Endothelial cell of umbilical vein (primary cell): ENCODE results near the gene BLOC1S2. TPM values are rescaled to one million over a fixed set of nuclear protein-coding genes. Genes with fewer than 3 reads are reported as not detected.

Source experiments
- BruUV-seq: library from RNA; stranded (reverse); fragments of 400-500 nt; replicated peaks from 2 replicates; lab custom pipeline; 2021; lab: Mats Ljungman, UMichigan
- CTCF ChIA-PET: fragments of 300-600, 350-600 bp; sonication (Branson Sonifier 250); formaldehyde crosslinking; loops from one replicate; lab custom pipeline; 2021; ENCODE audit warnings: antibody characterized with exemption, inconsistent platforms; lab: Charles Lee
- POLR2A ChIA-PET: fragments of 300-600, 350-600 bp; sonication (Branson Sonifier 250); formaldehyde crosslinking; loops from one replicate; lab custom pipeline; 2021; ENCODE audit warnings: antibody characterized with exemption, inconsistent platforms; lab: Charles Lee
- DNase-seq: peaks from one replicate; pipeline ENCODE4 v3.0.0-alpha.2; 2011; ENCODE audit warnings: low read depth, low spot score
- FAIRE-seq: peaks from 2 replicates; lab custom pipeline; 2011; peaks lifted over from hg19 to GRCh38; lab: Jason Lieb, UNC
- H2AFZ ChIP-seq: 2 replicates; pipeline ENCODE4 v1.6.0; 2012; ENCODE audit warnings: low read depth, low read length, control low read depth, inconsistent platforms
- H3K27ac ChIP-seq: 2 replicates; pipeline ENCODE4 v1.5.1; 2011; ENCODE audit warnings: low read depth, mild to moderate bottlenecking, control low read depth, low read length, moderate library complexity; ENCODE audit not compliant: insufficient read depth
- H3K27me3 ChIP-seq, 2 experiments: 2 replicates each; pipeline versions ENCODE4 v1.6.0 to v1.6.1; 2011; ENCODE audit warnings: low read length in 2 of 2, mixed read lengths in 1 of 2; ENCODE audit not compliant: control insufficient read depth in 2 of 2, insufficient read depth in 2 of 2
- H3K36me3 ChIP-seq, 2 experiments: 2 replicates in 1 of 2; 3 replicates in 1 of 2; pipeline ENCODE4 v1.5.1; 2011; ENCODE audit warnings: low read length in 2 of 2, mild to moderate bottlenecking in 1 of 2, moderate library complexity in 1 of 2; ENCODE audit not compliant: control insufficient read depth in 2 of 2, insufficient read depth in 2 of 2; ENCODE audit errors: extremely low read depth in 1 of 2
- H3K4me1 ChIP-seq: 3 replicates; pipeline ENCODE4 v1.5.1; 2011; ENCODE audit warnings: mild to moderate bottlenecking, low read length; ENCODE audit not compliant: control insufficient read depth, insufficient read depth; ENCODE audit errors: extremely low read depth
- H3K4me2 ChIP-seq: 2 replicates; pipeline ENCODE4 v1.6.1; 2011; ENCODE audit warnings: low read length, control low read depth, mixed read lengths; ENCODE audit not compliant: insufficient read depth
- H3K4me3 ChIP-seq, 3 experiments: fragments of 200-600 bp in 1 of 3; sonication (generic), shearing (Covaris generic) in 1 of 3; replicated peaks in 1 of 3; 2 replicates each; pipeline ENCODE4 v1.5.1; 2011 to 2016; ENCODE audit warnings: control low read depth in 3 of 3, low read length in 3 of 3, mild to moderate bottlenecking in 2 of 3, inconsistent platforms in 1 of 3, low read depth in 1 of 3, moderate library complexity in 1 of 3; ENCODE audit not compliant: insufficient read depth in 1 of 3
- H3K79me2 ChIP-seq: 2 replicates; pipeline ENCODE4 v1.6.0; 2012; ENCODE audit warnings: low read length, inconsistent platforms; ENCODE audit not compliant: control insufficient read depth, insufficient read depth
- H3K9ac ChIP-seq: replicated peaks from 2 replicates; pipeline ENCODE3; 2011; ENCODE audit warnings: low read length, control low read depth; ENCODE audit not compliant: insufficient read depth; ENCODE audit errors: extremely low read depth
- H3K9me1 ChIP-seq: replicated peaks from 3 replicates; pipeline ENCODE4 v1.6.0; 2011; ENCODE audit warnings: mild to moderate bottlenecking, low read length; ENCODE audit not compliant: control insufficient read depth, insufficient read depth; ENCODE audit errors: extremely low read depth
- H3K9me3 ChIP-seq: replicated peaks from 2 replicates; pipeline ENCODE4 v1.5.1; 2012; ENCODE audit warnings: low read length, inconsistent platforms; ENCODE audit not compliant: control insufficient read depth, insufficient read depth
- H4K20me1 ChIP-seq: replicated peaks from 2 replicates; pipeline ENCODE3; 2011; ENCODE audit warnings: mild to moderate bottlenecking, low read length; ENCODE audit not compliant: control insufficient read depth, insufficient read depth; ENCODE audit errors: extremely low read depth
- EZH2 ChIP-seq: IDR thresholded peaks from 2 replicates; pipeline ENCODE4 v1.6.1; 2012; ENCODE audit warnings: borderline replicate concordance, low read depth, mild to moderate bottlenecking, moderate library complexity, low read length, inconsistent platforms; ENCODE audit not compliant: severe bottlenecking
- FOS ChIP-seq: IDR thresholded peaks from 2 replicates; pipeline ENCODE4 v1.6.1; 2011; ENCODE audit warnings: mild to moderate bottlenecking, low read length, moderate library complexity, borderline replicate concordance; ENCODE audit not compliant: insufficient read depth
- GATA2 ChIP-seq: IDR thresholded peaks from 2 replicates; pipeline ENCODE4 v1.7.0; 2011; ENCODE audit warnings: low read depth, mild to moderate bottlenecking, moderate library complexity, mixed read lengths, low read length; ENCODE audit not compliant: insufficient read length, insufficient read depth
- JUN ChIP-seq: IDR thresholded peaks from 2 replicates; pipeline ENCODE4 v1.6.1; 2011; ENCODE audit warnings: borderline replicate concordance, low read depth; ENCODE audit not compliant: insufficient read length, insufficient read depth
- MYC ChIP-seq: IDR thresholded peaks from one replicate; pipeline ENCODE4 v1.6.1; 2011; ENCODE audit warnings: mild to moderate bottlenecking, low read depth, low read length
- POLR2A ChIP-seq: IDR thresholded peaks from 2 replicates; pipeline ENCODE4 v1.6.1; 2012; ENCODE audit warnings: low read depth, mild to moderate bottlenecking, control low read depth, low read length
- POLR2AphosphoS5 ChIP-seq: IDR thresholded peaks from 2 replicates; pipeline ENCODE4 v1.6.1; 2012; ENCODE audit warnings: low read depth, mild to moderate bottlenecking, control low read depth, low read length, moderate library complexity; ENCODE audit not compliant: insufficient read depth
- dilution Hi-C: fragments of 300-500 bp; cut with MboI; formaldehyde crosslinking; loops from one replicate; pipeline ENCODE4 v1.15.0; 2019; ENCODE audit warnings: low sequenced_read_pairs; ENCODE audit not compliant: extremely low pct_ligation_motif_present
- intact Hi-C: fragments of 100-400 bp; cut with micrococcal nuclease; formaldehyde crosslinking; loops from one replicate; pipeline ENCODE4 v1.10.0; 2022
- polyA plus RNA-seq, 4 experiments: library from polyadenylated mRNA; depleted of rRNA in 3 of 4; stranded (reverse) in 3 of 4; unstranded in 1 of 4; fragments of >200 nt; gene quantifications; 2 replicates each; pipeline versions ENCODE4 v1.2.1 to v1.2.3, GENCODE V29; 2011 to 2012; ENCODE audit warnings: missing spikeins in 1 of 4
- total RNA-seq: library from RNA; stranded (reverse); gene quantifications from 2 replicates; pipeline ENCODE4 v1.2.3, GENCODE V29; 2021
- TF ChIP-seq, protein P1 (sequence below), 2 donors: IDR thresholded peaks; 1 replicate in 1 of 2; 2 replicates in 1 of 2; pipeline ENCODE4 v1.5.1; 2011; ENCODE audit warnings: low read length in 2 of 2, mild to moderate bottlenecking in 2 of 2, moderate library complexity in 2 of 2, control low read depth in 1 of 2, inconsistent platforms in 1 of 2, low read depth in 1 of 2; ENCODE audit not compliant: insufficient read depth in 1 of 2; ENCODE audit errors: extremely low read depth in 1 of 2
- TF ChIP-seq, protein P2 (sequence below): IDR thresholded peaks from 2 replicates; pipeline ENCODE4 v1.6.1; 2011; ENCODE audit not compliant: insufficient read depth, insufficient read length

Gene BLOC1S2
- total and polyA plus RNA-seq, 2 donors (not counting 3 experiments of a cell fraction or from before 2014, with no cell fraction given) = 18.7 to 45.9 TPM

DNA sequence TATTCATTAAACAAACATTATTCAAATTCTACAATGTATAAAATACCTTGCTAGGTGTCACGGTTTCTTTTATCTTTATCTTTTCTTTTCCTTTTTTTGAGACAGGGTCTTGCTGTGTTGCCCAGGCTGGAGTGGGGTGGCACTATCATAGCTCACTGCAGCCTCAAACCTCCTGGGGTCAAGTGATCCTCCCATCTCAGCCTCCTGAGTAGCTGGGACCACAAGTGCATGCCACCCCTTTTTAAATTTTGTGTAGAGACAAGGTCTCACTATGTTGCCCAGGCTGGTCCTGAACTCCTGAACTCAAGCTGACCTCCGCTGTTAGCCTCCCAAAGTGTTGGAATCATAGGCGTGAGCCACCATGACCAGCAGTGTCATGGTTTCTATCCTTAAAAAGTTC lies 17.9 kb upstream of the BLOC1S2 start:
- peaks cover 11 to 21% of the 10 kb centered on the region in 2 experiments for H3K27me3 ChIP-seq
- FAIRE-seq (no peak), DNase-seq (no peak)
- CTCF ChIA-PET = interaction anchor here (1.0 to 3.8 kb wide), 7 partner anchors 8 to 214 kb away, joined by 5 to 47 read pairs (median 8); no protein-coding TSS in a partner anchor
- no peak overlapping the region for H3K4me3 ChIP-seq
- H3K4me1 ChIP-seq = no peaks in the 10 kb centered on the region
- POLR2A ChIA-PET = no interaction called here
- H2AFZ ChIP-seq = no peak overlapping the region
- no peak overlapping the region for H3K27ac ChIP-seq
- no peaks in the 10 kb centered on the region for H3K9me1 ChIP-seq
- no peaks in the 10 kb centered on the region for H3K9me3 ChIP-seq
- H3K9ac ChIP-seq = no peak overlapping the region
- intact Hi-C loops = no loop called here
- dilution Hi-C loops = no loop called here
- no peaks in the 10 kb centered on the region for H3K79me2 ChIP-seq
- no peaks in the 10 kb centered on the region for H4K20me1 ChIP-seq
- no peaks in the 10 kb centered on the region for H3K36me3 ChIP-seq
- TF ChIP-seq, protein P1, sequence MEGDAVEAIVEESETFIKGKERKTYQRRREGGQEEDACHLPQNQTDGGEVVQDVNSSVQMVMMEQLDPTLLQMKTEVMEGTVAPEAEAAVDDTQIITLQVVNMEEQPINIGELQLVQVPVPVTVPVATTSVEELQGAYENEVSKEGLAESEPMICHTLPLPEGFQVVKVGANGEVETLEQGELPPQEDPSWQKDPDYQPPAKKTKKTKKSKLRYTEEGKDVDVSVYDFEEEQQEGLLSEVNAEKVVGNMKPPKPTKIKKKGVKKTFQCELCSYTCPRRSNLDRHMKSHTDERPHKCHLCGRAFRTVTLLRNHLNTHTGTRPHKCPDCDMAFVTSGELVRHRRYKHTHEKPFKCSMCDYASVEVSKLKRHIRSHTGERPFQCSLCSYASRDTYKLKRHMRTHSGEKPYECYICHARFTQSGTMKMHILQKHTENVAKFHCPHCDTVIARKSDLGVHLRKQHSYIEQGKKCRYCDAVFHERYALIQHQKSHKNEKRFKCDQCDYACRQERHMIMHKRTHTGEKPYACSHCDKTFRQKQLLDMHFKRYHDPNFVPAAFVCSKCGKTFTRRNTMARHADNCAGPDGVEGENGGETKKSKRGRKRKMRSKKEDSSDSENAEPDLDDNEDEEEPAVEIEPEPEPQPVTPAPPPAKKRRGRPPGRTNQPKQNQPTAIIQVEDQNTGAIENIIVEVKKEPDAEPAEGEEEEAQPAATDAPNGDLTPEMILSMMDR (IDR thresholded peaks at IDR 0.05; ENCODE audit: extremely low read depth in 1 of 2, insufficient read depth in 1 of 2, low read depth in 1 of 2, low read length in 2 of 2) = no peak
- TF ChIP-seq GATA2 (no peak), POLR2A (no peak), EZH2 (no peak), JUN (no peak), MYC (no peak), POLR2AphosphoS5 (no peak), FOS (no peak)
- TF ChIP-seq, protein P2, sequence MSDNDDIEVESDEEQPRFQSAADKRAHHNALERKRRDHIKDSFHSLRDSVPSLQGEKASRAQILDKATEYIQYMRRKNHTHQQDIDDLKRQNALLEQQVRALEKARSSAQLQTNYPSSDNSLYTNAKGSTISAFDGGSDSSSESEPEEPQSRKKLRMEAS = no peak
- BruUV-seq = no TSS peak
- no peak overlapping the region for H3K4me2 ChIP-seq
